Keratinocyte (primary cell): ENCODE measurements around the gene AFAP1L2.

Experiments
- EZH2 ChIP-seq: IDR thresholded peaks from one replicate; pipeline ENCODE4 v1.6.1; 2012; ENCODE audit warnings: inconsistent platforms, mild to moderate bottlenecking, low read length, moderate library complexity
- TF ChIP-seq, protein P1 (sequence below), 3 experiments: IDR thresholded peaks in 1 of 3; conservative IDR thresholded peaks in 1 of 3; optimal IDR thresholded peaks in 1 of 3; 2 replicates in 2 of 3; 3 replicates in 1 of 3; pipeline versions ENCODE3 to v1.5.1; 2011; ENCODE audit warnings: low read length in 3 of 3, mild to moderate bottlenecking in 3 of 3, moderate library complexity in 2 of 3, control low read depth in 1 of 3, inconsistent platforms in 1 of 3; ENCODE audit not compliant: insufficient read depth in 2 of 3; ENCODE audit errors: extremely low read depth in 1 of 3

- TF ChIP-seq, protein P1, sequence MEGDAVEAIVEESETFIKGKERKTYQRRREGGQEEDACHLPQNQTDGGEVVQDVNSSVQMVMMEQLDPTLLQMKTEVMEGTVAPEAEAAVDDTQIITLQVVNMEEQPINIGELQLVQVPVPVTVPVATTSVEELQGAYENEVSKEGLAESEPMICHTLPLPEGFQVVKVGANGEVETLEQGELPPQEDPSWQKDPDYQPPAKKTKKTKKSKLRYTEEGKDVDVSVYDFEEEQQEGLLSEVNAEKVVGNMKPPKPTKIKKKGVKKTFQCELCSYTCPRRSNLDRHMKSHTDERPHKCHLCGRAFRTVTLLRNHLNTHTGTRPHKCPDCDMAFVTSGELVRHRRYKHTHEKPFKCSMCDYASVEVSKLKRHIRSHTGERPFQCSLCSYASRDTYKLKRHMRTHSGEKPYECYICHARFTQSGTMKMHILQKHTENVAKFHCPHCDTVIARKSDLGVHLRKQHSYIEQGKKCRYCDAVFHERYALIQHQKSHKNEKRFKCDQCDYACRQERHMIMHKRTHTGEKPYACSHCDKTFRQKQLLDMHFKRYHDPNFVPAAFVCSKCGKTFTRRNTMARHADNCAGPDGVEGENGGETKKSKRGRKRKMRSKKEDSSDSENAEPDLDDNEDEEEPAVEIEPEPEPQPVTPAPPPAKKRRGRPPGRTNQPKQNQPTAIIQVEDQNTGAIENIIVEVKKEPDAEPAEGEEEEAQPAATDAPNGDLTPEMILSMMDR (optimal IDR thresholded peaks at IDR 0.05 in 1 of 3, IDR thresholded peaks at IDR 0.05 in 1 of 3, conservative IDR thresholded peaks at IDR 0.05 in 1 of 3; ENCODE audit: extremely low read depth in 1 of 3, insufficient read depth in 2 of 3, low read length in 3 of 3), result no peak
- no peak for TF ChIP-seq EZH2
Measured at GRCh38 chr10:114271075-114271778, 133.1 kb downstream of the AFAP1L2 start.
